Measurements from ENCODE around the gene MACIR. TPM values are rescaled to one million over a fixed set of nuclear protein-coding genes. Genes with fewer than 3 reads are reported as not detected.

The MACIR gene
- total RNA-seq, 6 experiments from 2014 or later, result 80.7 to 110 (median 97.9) TPM

- Mint-ChIP-seq H3K9me3 (no peaks in the 10 kb centered on the region), H3K27ac (no peak overlapping the region), H3K27me3 (ENCODE audit: insufficient read depth) (no peaks in the 10 kb centered on the region), H3K36me3 (ENCODE audit: low read depth) (peaks cover 42% of the 10 kb centered on the region), H3K4me1 (ENCODE audit: low read depth) (peaks cover 72% of the 10 kb centered on the region), H3K4me3 (no peak overlapping the region)
- no peak for DNase-seq
- TF ChIP-seq, protein P1, sequence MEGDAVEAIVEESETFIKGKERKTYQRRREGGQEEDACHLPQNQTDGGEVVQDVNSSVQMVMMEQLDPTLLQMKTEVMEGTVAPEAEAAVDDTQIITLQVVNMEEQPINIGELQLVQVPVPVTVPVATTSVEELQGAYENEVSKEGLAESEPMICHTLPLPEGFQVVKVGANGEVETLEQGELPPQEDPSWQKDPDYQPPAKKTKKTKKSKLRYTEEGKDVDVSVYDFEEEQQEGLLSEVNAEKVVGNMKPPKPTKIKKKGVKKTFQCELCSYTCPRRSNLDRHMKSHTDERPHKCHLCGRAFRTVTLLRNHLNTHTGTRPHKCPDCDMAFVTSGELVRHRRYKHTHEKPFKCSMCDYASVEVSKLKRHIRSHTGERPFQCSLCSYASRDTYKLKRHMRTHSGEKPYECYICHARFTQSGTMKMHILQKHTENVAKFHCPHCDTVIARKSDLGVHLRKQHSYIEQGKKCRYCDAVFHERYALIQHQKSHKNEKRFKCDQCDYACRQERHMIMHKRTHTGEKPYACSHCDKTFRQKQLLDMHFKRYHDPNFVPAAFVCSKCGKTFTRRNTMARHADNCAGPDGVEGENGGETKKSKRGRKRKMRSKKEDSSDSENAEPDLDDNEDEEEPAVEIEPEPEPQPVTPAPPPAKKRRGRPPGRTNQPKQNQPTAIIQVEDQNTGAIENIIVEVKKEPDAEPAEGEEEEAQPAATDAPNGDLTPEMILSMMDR (IDR thresholded peaks at IDR 0.05), result no peak
Measured at GRCh38 chr5:103275851-103276250, 17.3 kb downstream of the MACIR start.

DNA sequence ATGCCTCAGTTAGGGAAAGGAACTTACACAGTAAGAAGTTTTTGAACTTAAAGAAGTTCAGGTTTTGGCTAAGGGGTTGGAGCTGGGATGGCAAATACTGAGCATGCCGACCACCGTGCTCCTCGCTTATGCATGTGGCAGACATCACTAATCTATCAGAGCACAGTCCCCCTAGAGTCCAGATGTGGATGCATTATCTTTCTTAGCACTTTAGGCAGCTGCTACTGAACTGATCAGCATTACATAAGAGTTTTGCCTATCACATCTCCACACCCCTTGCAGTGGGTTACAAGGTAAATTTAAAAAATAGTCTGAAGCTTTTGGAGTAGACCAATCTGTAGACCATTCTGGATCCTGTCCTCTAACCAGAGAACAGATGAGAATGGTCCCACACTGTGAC lies 22.4 kb downstream of the MACIR start:
- Mint-ChIP-seq H3K9me3 (no peaks in the 10 kb centered on the region), H3K27me3 (ENCODE audit: insufficient read depth) (peaks cover 2% of the 10 kb centered on the region; the same call in 1 of the 2 replicates), H3K36me3 (ENCODE audit: low read depth) (peaks cover 48% of the 10 kb centered on the region)

DNA sequence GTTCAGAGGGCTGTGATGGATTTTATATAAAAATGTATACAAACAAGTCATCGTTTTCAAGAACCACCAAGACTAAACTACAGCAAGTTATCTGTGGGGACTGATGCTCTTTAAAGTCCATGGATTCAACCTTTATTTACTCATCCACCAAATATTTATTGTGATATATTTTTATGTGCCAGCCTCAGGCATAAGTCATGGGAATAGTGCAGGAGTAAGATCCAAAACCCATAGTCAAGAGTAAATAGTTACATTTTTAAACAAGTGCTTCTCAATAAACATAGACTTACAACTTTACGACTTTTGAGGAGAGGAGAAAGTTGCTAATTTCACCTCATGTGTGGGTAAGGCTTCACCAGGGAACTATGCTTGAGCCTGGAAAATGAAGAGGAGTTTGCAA lies 24.6 kb downstream of the MACIR start:
- Mint-ChIP-seq H3K27ac (peak overlapping the region; percentile 52), H3K4me1 (ENCODE audit: low read depth) (peaks cover 77% of the 10 kb centered on the region), H3K36me3 (ENCODE audit: low read depth) (peaks cover 41% of the 10 kb centered on the region), H3K9me3 (no peaks in the 10 kb centered on the region), H3K4me3 (no peak overlapping the region), H3K27me3 (ENCODE audit: insufficient read depth) (peaks cover 2% of the 10 kb centered on the region; the same call in 1 of the 2 replicates)
- peak; percentile 36 for DNase-seq
- TF ChIP-seq, protein P1 (IDR thresholded peaks at IDR 0.05), result no peak

More for the DNA sequence above, 22.4 kb downstream of the MACIR start:
- no peak for DNase-seq
- no peak overlapping the region for H3K4me3 Mint-ChIP-seq
- TF ChIP-seq, protein P1 (IDR thresholded peaks at IDR 0.05), result no peak
- H3K4me1 Mint-ChIP-seq (ENCODE audit: low read depth), result peaks cover 67% of the 10 kb centered on the region
- peak overlapping the region; percentile 53; the same call in 1 of the 2 replicates for H3K27ac Mint-ChIP-seq

GRCh38 chr5:103283869-103284268 lies 25.3 kb downstream of the MACIR start:
- Mint-ChIP-seq H3K36me3 (ENCODE audit: low read depth) (peaks cover 40% of the 10 kb centered on the region), H3K27me3 (ENCODE audit: insufficient read depth) (peaks cover 2% of the 10 kb centered on the region; the same call in 1 of the 2 replicates), H3K9me3 (no peaks in the 10 kb centered on the region), H3K4me3 (no peak overlapping the region), H3K27ac (peak overlapping the region; percentile 52; the same call in 1 of the 2 replicates), H3K4me1 (ENCODE audit: low read depth) (peaks cover 83% of the 10 kb centered on the region)
- TF ChIP-seq, protein P1 (IDR thresholded peaks at IDR 0.05), result no peak
- no peak for DNase-seq

DNA sequence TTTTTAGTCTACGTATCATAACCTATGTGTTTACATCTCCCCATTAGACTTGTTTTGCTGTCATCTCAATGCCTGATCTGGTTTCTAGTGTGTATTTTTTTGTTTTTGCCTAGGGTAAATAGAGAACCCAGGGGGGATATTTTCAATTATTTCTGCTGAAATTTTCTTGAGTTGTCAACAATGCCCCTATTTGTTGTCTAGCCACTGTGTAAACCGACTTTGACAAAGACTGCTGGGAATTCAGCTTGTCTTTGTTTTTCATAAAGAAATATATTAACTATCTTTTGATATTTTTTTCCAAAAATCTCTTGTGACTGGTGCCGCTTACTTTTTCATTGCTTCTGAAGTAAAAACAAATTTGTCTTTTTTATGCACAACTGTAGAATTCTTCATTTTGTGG lies 28.1 kb downstream of the MACIR start:
- no peaks in the 10 kb centered on the region for H3K9me3 Mint-ChIP-seq
- peaks cover 15% of the 10 kb centered on the region for H3K36me3 Mint-ChIP-seq (ENCODE audit: low read depth)
- no peak overlapping the region for H3K4me3 Mint-ChIP-seq
- peak overlapping the region; percentile 15 for H3K27ac Mint-ChIP-seq
- TF ChIP-seq, protein P1 (IDR thresholded peaks at IDR 0.05), result no peak
- H3K4me1 Mint-ChIP-seq (ENCODE audit: low read depth), result peaks cover 72% of the 10 kb centered on the region
- H3K27me3 Mint-ChIP-seq (ENCODE audit: insufficient read depth), result peaks cover 2% of the 10 kb centered on the region; the same call in 1 of the 2 replicates
- no peak for DNase-seq
